GM12878 (cell line): Measurements from ENCODE around the gene CBX2. TPM values are rescaled to one million over a fixed set of nuclear protein-coding genes. Genes with fewer than 3 reads are reported as not detected.

Experiments used
- ATAC-seq: fragments of 200-7000 bp; cut with Tn5 transposase; 3 replicates; pipeline ENCODE4 v1.9.1; 2020; ENCODE audit warnings: mild to moderate bottlenecking, moderate library complexity
- BruUV-seq: library from RNA; stranded (reverse); fragments of 400-500 nt; replicated peaks from 2 replicates; lab custom pipeline; 2021; lab: Mats Ljungman, UMichigan
- CTCF ChIA-PET: fragments of 300-600 bp; sonication (Branson Sonifier 250); formaldehyde crosslinking; extraction: SDS; loops from one replicate; lab custom pipeline; 2021; ENCODE audit warnings: inconsistent platforms; lab: Yijun Ruan, JAX
- POLR2A ChIA-PET: fragments of 350-600 bp; formaldehyde crosslinking; extraction: SDS; loops from one replicate; lab custom pipeline; 2021; ENCODE audit warnings: inconsistent platforms; lab: Charles Lee
- RAD21 ChIA-PET: fragments of 300-600 bp; sonication (Branson Sonifier 250); formaldehyde crosslinking; loops from one replicate; lab custom pipeline; 2023; ENCODE audit warnings: antibody characterized with exemption; ENCODE audit not compliant: unreplicated experiment; lab: Charles Lee
- SMC1A ChIA-PET: fragments of 300-600 bp; sonication (Branson Sonifier 250); formaldehyde crosslinking; loops from one replicate; lab custom pipeline; 2023; ENCODE audit not compliant: unreplicated experiment, uncharacterized antibody; lab: Charles Lee
- DNase-seq: peaks from one replicate; pipeline ENCODE4 v3.0.0-alpha.2; 2011; ENCODE audit warnings: low read depth, low spot score
- FAIRE-seq: peaks from 3 replicates; lab custom pipeline; 2011; peaks lifted over from hg19 to GRCh38; lab: Jason Lieb, UNC
- H2AFZ ChIP-seq: 2 replicates; pipeline ENCODE4 v1.6.0; 2011; ENCODE audit warnings: low read depth, low read length, control low read depth; ENCODE audit not compliant: control insufficient read depth
- H3K27ac ChIP-seq: 2 replicates; pipeline ENCODE4 v1.5.1; 2011; ENCODE audit warnings: control low read depth; ENCODE audit not compliant: control insufficient read depth, insufficient read depth
- H3K27me3 ChIP-seq, 2 experiments: replicated peaks in 1 of 2; 2 replicates each; pipeline versions ENCODE4 v1.6.0 to v1.6.1; 2011; ENCODE audit warnings: low read length in 1 of 2; ENCODE audit not compliant: control insufficient read depth in 2 of 2, insufficient read depth in 2 of 2
- H3K36me3 ChIP-seq, 2 experiments: 2 replicates each; pipeline ENCODE4 v1.5.1; 2011; ENCODE audit warnings: low read length in 1 of 2; ENCODE audit not compliant: control insufficient read depth in 2 of 2, insufficient read depth in 2 of 2
- H3K4me1 ChIP-seq: 2 replicates; pipeline ENCODE4 v1.6.1; 2011; ENCODE audit warnings: mild to moderate bottlenecking, low read length, moderate library complexity, mixed read lengths; ENCODE audit not compliant: control insufficient read depth, insufficient read depth
- H3K4me2 ChIP-seq: 2 replicates; pipeline ENCODE4 v1.6.0; 2011; ENCODE audit warnings: control low read depth; ENCODE audit not compliant: control insufficient read depth, insufficient read depth
- H3K4me3 ChIP-seq: fragments of 200-600 bp; sonication (generic); 2 replicates; pipeline ENCODE4 v1.5.1; 2016
- H3K79me2 ChIP-seq: 2 replicates; pipeline ENCODE4 v1.6.0; 2011; ENCODE audit warnings: low read length; ENCODE audit not compliant: control insufficient read depth, insufficient read depth
- H3K9ac ChIP-seq: 2 replicates; pipeline ENCODE4 v1.8.0; 2011; ENCODE audit warnings: low read length, control low read depth, mixed read lengths; ENCODE audit not compliant: control insufficient read depth, insufficient read depth
- H3K9me3 ChIP-seq: replicated peaks from 3 replicates; pipeline ENCODE4 v1.5.1; 2011; ENCODE audit warnings: mild to moderate bottlenecking, low read length; ENCODE audit not compliant: control insufficient read depth, insufficient read depth
- H4K20me1 ChIP-seq: 2 replicates; pipeline ENCODE4 v1.6.0; 2011; ENCODE audit not compliant: control insufficient read depth, insufficient read depth
- CBX5 ChIP-seq: sonication (generic); IDR thresholded peaks from 2 replicates; pipeline ENCODE4 v1.6.1; 2016; ENCODE audit warnings: low read depth, moderate library complexity, mild to moderate bottlenecking, inconsistent platforms
- CHD2 ChIP-seq: IDR thresholded peaks from 2 replicates; pipeline ENCODE4 v1.6.1; 2011; ENCODE audit warnings: low read depth, low read length, improper control_type of control experiment, borderline replicate concordance
- MAX ChIP-seq: IDR thresholded peaks from 2 replicates; pipeline ENCODE4 v1.6.1; 2012; ENCODE audit warnings: low read depth, low read length, improper control_type of control experiment
- MEF2A ChIP-seq: IDR thresholded peaks from 2 replicates; pipeline ENCODE4 v1.6.1; 2011; ENCODE audit warnings: low read depth, mild to moderate bottlenecking, low read length, moderate library complexity; ENCODE audit not compliant: insufficient read depth
- NBN ChIP-seq: fragments of 450-650 bp; IDR thresholded peaks from 2 replicates; pipeline ENCODE4 v1.6.1; 2016
- RFX5 ChIP-seq: IDR thresholded peaks from 2 replicates; pipeline ENCODE4 v1.6.1; 2011; ENCODE audit warnings: low read depth, low read length, improper control_type of control experiment
- YY1 ChIP-seq: IDR thresholded peaks from 2 replicates; pipeline ENCODE4 v1.6.1; 2011; ENCODE audit warnings: low read depth, mild to moderate bottlenecking, low read length
- WGBS: methylation state at CpG from one replicate; pipeline ENCODE4 v1.1.6; 2016; ENCODE audit warnings: low lambda C conversion rate; ENCODE audit not compliant: insufficient replicate concordance, insufficient coverage; ENCODE audit errors: missing lambda C conversion rate; 5-methylcytosine and 5-hydroxymethylcytosine counted together
- in situ Hi-C: fragments of 300-500 bp; cut with MboI; formaldehyde crosslinking; loops from 9 replicates; pipeline ENCODE4 v1.14.3; 2018; ENCODE audit warnings: mixed read lengths
- intact Hi-C: fragments of 100-400 bp; cut with micrococcal nuclease; formaldehyde crosslinking; loops from one replicate; pipeline ENCODE4 v1.14.2; 2022; ENCODE audit not compliant: unreplicated experiment
- polyA plus RNA-seq, 11 experiments: library from polyadenylated mRNA; depleted of rRNA in 4 of 11; unstranded in 6 of 11; stranded (reverse) in 5 of 11; fragments of >200 nt; fragmentation: Nextera tagmentation in 4 of 11; fragmentation: Illumina TruSeq in 1 of 11; extraction: Ambion mirVana in 4 of 11; extraction: Trizol in 1 of 11; gene quantifications; 1 replicate in 1 of 11; 2 replicates in 10 of 11; pipeline versions ENCODE4 v1.2.1 to v1.2.3, GENCODE V29; 2011 to 2016; ENCODE audit warnings: inconsistent platforms in 2 of 11, missing spikeins in 2 of 11, low read depth in 1 of 11
- total RNA-seq, 4 experiments: library from RNA; depleted of rRNA in 3 of 4; stranded (reverse); fragments of >200 nt in 3 of 4; fragmentation: Illumina TruSeq in 1 of 4; extraction: Trizol in 1 of 4; gene quantifications; 2 replicates each; pipeline versions ENCODE4 v1.2.1 to v1.2.3, GENCODE V29; 2013 to 2021
- TF ChIP-seq, protein P1 (sequence below): IDR thresholded peaks from 2 replicates; pipeline ENCODE4 v1.6.1; 2012; ENCODE audit warnings: low read depth, low read length, improper control_type of control experiment

The CBX2 gene
- total and polyA plus RNA-seq, 10 of the 15 experiments (the other 5 are each of a cell fraction or from before 2014, with no cell fraction given): 0.35 to 7.5 (median 4.2) TPM

- H3K9ac ChIP-seq: no peak overlapping the region
- no peaks in the 10 kb centered on the region for H4K20me1 ChIP-seq
- ATAC-seq (no peak), DNase-seq (no peak), FAIRE-seq (no peak)
- TF ChIP-seq NBN: no peak
- TF ChIP-seq, protein P1, sequence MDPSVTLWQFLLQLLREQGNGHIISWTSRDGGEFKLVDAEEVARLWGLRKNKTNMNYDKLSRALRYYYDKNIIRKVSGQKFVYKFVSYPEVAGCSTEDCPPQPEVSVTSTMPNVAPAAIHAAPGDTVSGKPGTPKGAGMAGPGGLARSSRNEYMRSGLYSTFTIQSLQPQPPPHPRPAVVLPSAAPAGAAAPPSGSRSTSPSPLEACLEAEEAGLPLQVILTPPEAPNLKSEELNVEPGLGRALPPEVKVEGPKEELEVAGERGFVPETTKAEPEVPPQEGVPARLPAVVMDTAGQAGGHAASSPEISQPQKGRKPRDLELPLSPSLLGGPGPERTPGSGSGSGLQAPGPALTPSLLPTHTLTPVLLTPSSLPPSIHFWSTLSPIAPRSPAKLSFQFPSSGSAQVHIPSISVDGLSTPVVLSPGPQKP: no peak
- no peak for TF ChIP-seq CBX5
- TF ChIP-seq MEF2A: no peak
- no peak for TF ChIP-seq CHD2
- TF ChIP-seq MAX: no peak
- TF ChIP-seq YY1: no peak
- no peak for TF ChIP-seq RFX5
- RAD21 ChIA-PET: no interaction called here
- SMC1A ChIA-PET: no interaction called here
- WGBS: 57% methylated on average over 28 of the region's 28 CpGs
- no peak overlapping the region for H3K4me3 ChIP-seq
- in situ Hi-C loops: no loop called here
- CTCF ChIA-PET: no interaction called here
- no peak overlapping the region for H2AFZ ChIP-seq
- no TSS peak for BruUV-seq
- H3K79me2 ChIP-seq: no peaks in the 10 kb centered on the region
- no peaks in the 10 kb centered on the region for H3K4me1 ChIP-seq
- POLR2A ChIA-PET: no interaction called here
- H3K4me2 ChIP-seq: no peak overlapping the region
- intact Hi-C loops: no loop called here
- no peaks in the 10 kb centered on the region for H3K9me3 ChIP-seq
- H3K27me3 ChIP-seq: peaks cover 0 to 7% of the 10 kb centered on the region in 2 experiments; a peak in 2 of 4 replicates
- no peaks in the 10 kb centered on the region for H3K36me3 ChIP-seq
- no peak overlapping the region for H3K27ac ChIP-seq
These were observed 38.5 kb upstream of the CBX2 start for GRCh38 chr17:79739148-79740062.
